Brain microvascular endothelial cell (primary cell): ENCODE data around the gene C19orf53.
"Not testable (repeated sequence)": the region's sequence is repeated elsewhere in the genome, so short reads cannot be mapped to it uniquely, and the experiment has no call there.

Experiments used
- DNase-seq: peaks from one replicate; pipeline ENCODE4 v3.0.0-alpha.2; 2020
- H3K27ac ChIP-seq: fragments of 250-450 bp; sonication (Bioruptor Pico); 2 replicates; pipeline ENCODE4 v1.5.1; 2020; ENCODE audit warnings: mild to moderate bottlenecking, moderate library complexity
- H3K27me3 ChIP-seq: fragments of 250-450 bp; sonication (Bioruptor Pico); replicated peaks from 2 replicates; pipeline ENCODE4 v1.5.1; 2020; ENCODE audit warnings: mild to moderate bottlenecking
- H3K36me3 ChIP-seq: fragments of 250-450 bp; sonication (Bioruptor Pico); replicated peaks from 2 replicates; pipeline ENCODE4 v1.5.1; 2020; ENCODE audit warnings: mild to moderate bottlenecking
- H3K4me3 ChIP-seq: 2 replicates; pipeline ENCODE4 v1.5.1; 2011; ENCODE audit warnings: low read depth, mild to moderate bottlenecking, control low read depth, low read length, moderate library complexity
- CTCF ChIP-seq: IDR thresholded peaks from 2 replicates; pipeline ENCODE4 v1.5.1; 2011; ENCODE audit warnings: low read depth, mild to moderate bottlenecking, moderate library complexity, low read length, control low read depth, inconsistent platforms; ENCODE audit errors: missing control alignments
- in situ Hi-C: cut with HindIII; loops from 2 replicates; pipeline ENCODE4 v1.10.0; 2017; ENCODE audit warnings: low sequenced_read_pairs, low pct_ligation_motif_present

C19orf53 gene

DNA sequence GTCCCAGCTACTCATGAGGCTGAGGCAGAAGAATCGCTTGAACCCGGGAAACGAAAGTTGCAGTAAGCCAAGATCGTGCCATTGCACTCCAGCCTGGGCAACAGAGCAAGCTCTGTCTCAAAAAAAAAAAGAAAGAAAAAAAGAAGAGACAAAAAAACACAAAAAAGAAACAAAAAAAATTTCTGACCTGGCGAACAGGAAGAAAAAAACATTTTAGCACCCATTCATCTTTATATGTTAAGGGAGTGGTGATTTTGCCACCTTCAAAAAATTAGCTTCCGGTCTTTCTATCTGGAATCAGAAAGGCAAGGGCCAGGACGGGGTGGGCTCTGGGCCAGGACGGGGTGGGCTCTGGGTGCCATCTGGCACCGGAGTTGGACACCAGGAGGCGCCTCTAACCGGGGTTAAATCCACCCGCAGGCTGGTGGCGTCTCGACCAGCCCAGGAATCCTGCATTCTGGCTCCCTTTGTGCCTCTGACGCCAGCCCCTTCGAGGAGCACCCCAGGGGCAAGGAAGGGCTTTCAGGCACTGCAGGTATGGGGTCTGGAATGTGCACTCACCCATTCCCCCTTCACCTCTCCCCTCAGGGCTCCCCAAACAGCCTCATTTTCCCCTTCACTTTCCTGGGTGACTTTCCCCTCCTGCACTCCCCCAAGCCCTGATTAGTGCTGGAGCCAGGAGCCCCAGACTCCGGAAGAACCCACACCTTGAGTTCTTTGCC, 10.6 kb downstream of the C19orf53 start:
- TF ChIP-seq CTCF = peak; percentile 83
- no peaks in the 10 kb centered on the region for H3K27me3 ChIP-seq
- in situ Hi-C loops = no loop called here
- peak; percentile 40 for DNase-seq
- no peak overlapping the region for H3K4me3 ChIP-seq
- H3K27ac ChIP-seq = no peak overlapping the region
- peaks cover 1% of the 10 kb centered on the region for H3K36me3 ChIP-seq

GRCh38 chr19:13788991-13789390, 14.7 kb downstream of the C19orf53 start:
- H3K27me3 ChIP-seq = no peaks in the 10 kb centered on the region
- no peak for TF ChIP-seq CTCF
- no peaks in the 10 kb centered on the region for H3K36me3 ChIP-seq
- peak; percentile 65 for DNase-seq
- in situ Hi-C loops = no loop called here
- H3K27ac ChIP-seq = peak overlapping the region; percentile 82
- H3K4me3 ChIP-seq = no peak overlapping the region

DNA sequence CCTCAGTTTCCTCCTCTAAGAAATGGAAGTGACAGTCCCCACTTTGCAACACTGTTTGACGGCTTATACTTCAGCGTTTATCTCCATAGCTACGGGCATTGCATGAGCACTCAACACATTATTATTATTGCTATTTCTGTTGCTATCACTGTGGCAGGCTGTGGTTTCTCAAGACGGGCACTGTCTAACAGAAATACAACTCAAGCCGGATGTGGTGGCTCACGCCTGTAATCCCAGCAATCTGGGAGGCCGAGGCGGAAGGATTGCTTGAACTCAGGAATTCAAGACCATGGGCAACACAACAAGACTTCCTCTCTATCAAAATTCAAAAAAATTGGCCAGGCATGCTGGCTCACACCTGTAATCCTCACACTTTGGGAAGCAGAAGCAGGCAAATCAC, 16.1 kb downstream of the C19orf53 start:
- no peak overlapping the region for H3K27ac ChIP-seq
- DNase-seq = peak; percentile 48
- H3K36me3 ChIP-seq = no peaks in the 10 kb centered on the region
- no peak for TF ChIP-seq CTCF
- no peak overlapping the region for H3K4me3 ChIP-seq
- in situ Hi-C loops = no loop called here
- no peaks in the 10 kb centered on the region for H3K27me3 ChIP-seq

- H3K27ac ChIP-seq, in situ Hi-C loops, H3K27me3 ChIP-seq, H3K36me3 ChIP-seq, DNase-seq, H3K4me3 ChIP-seq: not testable (repeated sequence)
Measured at GRCh38 chr19:13793317-13793716, 19.1 kb downstream of the C19orf53 start.

- no peak for TF ChIP-seq CTCF
- peak; percentile 93 for DNase-seq
- no peaks in the 10 kb centered on the region for H3K27me3 ChIP-seq
- peak overlapping the region; percentile 92 for H3K27ac ChIP-seq
- in situ Hi-C loops = no loop called here
- H3K4me3 ChIP-seq = peak overlapping the region; percentile 80
- no peaks in the 10 kb centered on the region for H3K36me3 ChIP-seq
Measured at GRCh38 chr19:13794398-13794756, 20.1 kb downstream of the C19orf53 start.

GRCh38 chr19:13794757-13795589, 20.7 kb downstream of the C19orf53 start, which contains the start of gene ZSWIM4:
Gene ZSWIM4 (plus strand): TSS chr19:13795443. CDS start chr19:13795649, 206 bp downstream.
- Histone ChIP-seq H3K36me3 (peaks cover 3% of the 10 kb centered on the region), H3K27me3 (no peaks in the 10 kb centered on the region), H3K4me3 (peak within 1 kb of the TSS; percentile 80), H3K27ac (peak within 1 kb of the TSS; percentile 92)
- TF ChIP-seq CTCF = no peak
- peak; percentile 99 for DNase-seq
- in situ Hi-C loops = no loop called here
